ENCODE results near the gene VWA5B1.
"Not testable (repeated sequence)": the region's sequence is repeated elsewhere in the genome, so short reads cannot be mapped to it uniquely, and the experiment has no call there.

Gene VWA5B1

DNA sequence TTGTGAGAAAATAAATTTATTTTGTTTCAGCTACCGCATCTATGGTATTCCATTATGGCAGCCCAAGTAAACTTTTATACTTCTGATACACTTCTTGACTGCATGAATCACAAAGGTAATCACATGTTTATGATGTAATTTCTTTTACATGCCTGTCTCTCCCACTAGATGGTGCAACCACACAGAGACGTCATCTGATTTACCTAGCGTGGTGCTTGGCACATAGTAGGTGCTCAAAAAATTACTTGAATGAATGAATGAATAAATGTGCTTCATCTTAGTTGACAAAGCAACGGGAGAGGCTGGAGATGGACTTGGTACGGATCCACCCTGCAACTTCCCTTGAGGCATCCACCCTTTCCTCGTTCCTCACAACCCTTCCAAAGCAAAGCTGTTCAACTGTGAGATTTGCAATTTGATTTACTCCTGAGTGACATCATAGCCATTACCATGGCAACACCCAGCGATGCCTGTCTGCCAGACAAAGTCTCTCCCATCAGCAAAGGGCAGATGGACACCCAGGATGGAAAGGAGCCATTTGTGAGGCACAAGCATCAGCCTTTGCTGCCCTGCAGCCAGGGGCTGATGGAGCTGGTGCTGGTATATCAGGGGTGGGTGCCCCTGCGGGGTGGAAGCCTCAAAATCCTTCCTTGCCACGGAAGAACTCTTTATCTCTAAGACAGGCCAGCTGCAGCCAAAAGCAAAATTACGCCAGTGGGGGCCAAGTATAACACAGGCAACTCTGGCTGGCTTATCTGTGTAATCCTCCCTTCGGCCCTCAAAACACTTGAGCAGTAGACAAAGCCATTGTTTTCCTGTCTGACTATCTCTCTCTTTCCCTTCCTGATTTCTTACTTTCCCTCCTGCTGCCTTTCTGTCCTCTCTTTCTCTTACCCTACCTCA lies 18.9 kb upstream of the VWA5B1 start:
- H3K9me3 Mint-ChIP-seq (ENCODE audit: low read depth), result peaks cover 7% of the 10 kb centered on the region
- H3K4me3 Mint-ChIP-seq, result no peak overlapping the region
- peaks cover 6% of the 10 kb centered on the region for H3K36me3 Mint-ChIP-seq
- H3K4me1 Mint-ChIP-seq (ENCODE audit: low read depth), result no peaks in the 10 kb centered on the region
- peaks cover 15% of the 10 kb centered on the region for H3K27me3 Mint-ChIP-seq
- H3K27ac Mint-ChIP-seq, result no peak overlapping the region

DNA sequence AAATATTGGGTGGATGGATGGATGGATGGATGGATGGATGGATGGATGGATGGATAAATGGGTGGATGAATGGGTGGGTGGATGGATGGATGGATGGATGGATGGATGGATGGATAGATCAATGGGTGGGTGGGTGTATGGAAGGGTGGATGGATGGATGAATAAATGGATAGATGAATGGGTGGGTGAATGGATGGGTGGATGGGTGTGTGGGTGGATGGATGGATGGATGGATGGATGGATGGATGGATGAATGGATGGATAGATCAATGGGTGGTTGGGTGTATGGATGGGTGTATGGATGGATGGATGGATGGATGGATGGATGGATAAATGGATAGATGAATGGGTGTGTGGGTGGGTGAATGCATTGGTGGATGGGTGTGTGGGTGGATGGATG lies 17.0 kb upstream of the VWA5B1 start:
- not testable (repeated sequence) for H3K36me3 Mint-ChIP-seq; H3K9me3 Mint-ChIP-seq (ENCODE audit: low read depth); H3K4me1 Mint-ChIP-seq (ENCODE audit: low read depth); H3K4me3 Mint-ChIP-seq; H3K27ac Mint-ChIP-seq
- H3K27me3 Mint-ChIP-seq, result peaks cover 15% of the 10 kb centered on the region

DNA sequence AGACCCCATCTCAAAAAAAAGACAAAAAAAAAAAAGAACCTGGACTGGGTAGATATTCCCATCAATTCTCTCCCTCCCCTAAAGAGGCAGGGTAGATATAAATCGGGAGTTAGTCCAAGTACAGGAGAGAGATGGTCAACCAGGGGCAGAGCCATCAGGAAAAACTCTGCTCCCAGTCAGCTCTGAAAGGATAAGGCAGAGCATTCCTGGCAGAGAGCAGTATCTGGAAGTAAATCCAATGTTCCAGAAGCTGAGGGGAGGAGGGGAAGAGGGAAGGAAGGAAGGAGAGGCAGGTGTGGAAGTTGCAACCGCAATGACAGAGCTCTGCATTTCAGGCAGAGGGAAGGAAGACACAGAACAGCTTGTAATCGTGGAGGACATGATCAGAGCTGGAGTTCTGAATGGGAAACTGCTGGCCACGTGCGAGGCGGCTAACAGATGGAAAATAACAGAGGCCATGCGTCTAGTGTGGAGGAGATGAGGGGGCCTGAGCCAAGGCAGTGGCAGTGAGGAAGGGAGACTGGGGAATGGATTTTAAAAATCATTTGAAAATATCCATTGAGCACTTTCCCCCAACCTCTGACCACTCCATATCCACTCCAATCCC lies 15.3 kb upstream of the VWA5B1 start:
- no peak overlapping the region for H3K4me3 Mint-ChIP-seq
- peaks cover 6% of the 10 kb centered on the region for H3K36me3 Mint-ChIP-seq
- peaks cover 10% of the 10 kb centered on the region for H3K27me3 Mint-ChIP-seq
- H3K4me1 Mint-ChIP-seq (ENCODE audit: low read depth), result no peaks in the 10 kb centered on the region
- no peak overlapping the region for H3K27ac Mint-ChIP-seq
- H3K9me3 Mint-ChIP-seq (ENCODE audit: low read depth), result peaks cover 7% of the 10 kb centered on the region

DNA sequence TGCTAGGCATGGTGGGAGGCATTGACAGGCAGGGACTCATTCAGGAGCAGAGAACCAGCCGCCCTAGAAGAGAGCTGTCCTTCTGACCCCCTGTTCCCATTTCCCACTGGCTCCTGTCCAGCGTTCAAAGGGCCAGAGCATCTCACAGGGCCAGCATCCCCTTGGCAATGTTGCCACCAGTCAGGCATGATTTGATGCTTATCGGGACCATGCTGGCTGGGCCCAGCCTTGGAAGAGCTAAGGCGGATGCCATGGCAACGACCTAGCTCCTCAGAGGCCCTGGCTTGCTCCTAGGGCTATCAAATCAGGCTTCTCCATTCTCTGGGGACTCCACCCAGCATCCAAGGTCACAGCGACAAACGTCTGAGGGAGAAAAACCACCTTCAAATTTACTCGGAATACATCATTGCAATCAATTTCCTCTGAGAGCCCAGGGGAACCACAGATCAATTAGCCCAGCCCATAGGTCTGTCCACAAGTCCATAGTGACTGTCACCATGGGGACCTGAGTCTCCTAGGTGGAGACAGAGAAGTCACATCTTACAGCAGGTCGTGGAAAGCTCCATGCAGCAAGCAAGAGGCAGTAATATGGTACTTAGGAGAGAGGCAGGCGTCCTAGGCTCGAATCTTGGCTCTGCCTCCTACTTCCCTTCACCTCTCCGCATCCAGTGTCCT lies 14.1 kb upstream of the VWA5B1 start:
- H3K4me1 Mint-ChIP-seq (ENCODE audit: low read depth), result no peaks in the 10 kb centered on the region
- H3K4me3 Mint-ChIP-seq, result no peak overlapping the region
- no peak overlapping the region for H3K27ac Mint-ChIP-seq
- no peaks in the 10 kb centered on the region for H3K9me3 Mint-ChIP-seq (ENCODE audit: low read depth)
- H3K27me3 Mint-ChIP-seq, result peaks cover 9% of the 10 kb centered on the region
- no peaks in the 10 kb centered on the region for H3K36me3 Mint-ChIP-seq

DNA sequence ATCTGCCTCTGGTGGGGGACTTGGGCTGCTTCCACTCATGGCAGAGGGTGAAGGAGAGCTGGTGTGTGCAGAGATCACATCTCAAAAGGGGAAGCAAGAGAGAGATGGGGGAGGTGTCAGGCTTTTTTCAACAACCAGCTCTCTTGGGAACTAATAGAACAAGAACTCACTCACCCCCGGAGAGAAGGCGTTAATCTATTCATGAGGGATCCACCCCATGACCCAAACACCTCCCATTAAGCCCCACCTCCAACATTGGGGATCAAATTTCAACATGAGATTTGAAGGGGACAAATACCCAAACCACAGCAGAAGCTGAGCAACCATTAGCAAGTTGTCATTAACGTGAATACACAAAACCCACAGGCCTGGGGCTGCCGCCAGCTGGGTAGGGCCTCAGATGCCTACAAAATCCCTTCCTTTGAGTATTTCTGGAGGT lies 12.0 kb upstream of the VWA5B1 start:
- H3K9me3 Mint-ChIP-seq (ENCODE audit: low read depth), result no peaks in the 10 kb centered on the region
- peaks cover 18% of the 10 kb centered on the region for H3K27me3 Mint-ChIP-seq
- H3K4me3 Mint-ChIP-seq, result no peak overlapping the region
- H3K36me3 Mint-ChIP-seq, result no peaks in the 10 kb centered on the region
- H3K4me1 Mint-ChIP-seq (ENCODE audit: low read depth), result no peaks in the 10 kb centered on the region
- no peak overlapping the region for H3K27ac Mint-ChIP-seq

DNA sequence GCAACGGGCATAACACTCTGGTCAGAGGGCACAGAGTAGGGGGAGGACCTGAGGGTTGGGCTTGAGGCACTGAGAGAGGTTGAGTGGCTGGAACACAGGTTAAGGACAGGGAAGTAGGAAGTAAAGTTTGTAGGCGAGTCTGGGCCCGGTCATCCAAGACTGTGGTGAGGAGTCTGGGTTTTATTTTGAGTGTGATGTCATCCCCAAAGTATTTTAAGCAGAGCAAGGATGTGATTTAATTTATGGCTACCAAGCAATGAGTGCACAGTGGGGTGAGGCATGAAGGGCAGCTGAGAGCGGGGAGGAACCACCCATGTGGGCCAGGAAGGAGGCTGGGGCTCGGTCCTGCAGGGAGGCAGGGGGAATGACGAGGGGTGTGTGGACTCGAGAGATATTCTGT lies 11.2 kb upstream of the VWA5B1 start:
- Mint-ChIP-seq H3K27ac (no peak overlapping the region), H3K9me3 (ENCODE audit: low read depth) (no peaks in the 10 kb centered on the region), H3K4me3 (no peak overlapping the region), H3K27me3 (peaks cover 18% of the 10 kb centered on the region), H3K36me3 (no peaks in the 10 kb centered on the region), H3K4me1 (ENCODE audit: low read depth) (no peaks in the 10 kb centered on the region)

DNA sequence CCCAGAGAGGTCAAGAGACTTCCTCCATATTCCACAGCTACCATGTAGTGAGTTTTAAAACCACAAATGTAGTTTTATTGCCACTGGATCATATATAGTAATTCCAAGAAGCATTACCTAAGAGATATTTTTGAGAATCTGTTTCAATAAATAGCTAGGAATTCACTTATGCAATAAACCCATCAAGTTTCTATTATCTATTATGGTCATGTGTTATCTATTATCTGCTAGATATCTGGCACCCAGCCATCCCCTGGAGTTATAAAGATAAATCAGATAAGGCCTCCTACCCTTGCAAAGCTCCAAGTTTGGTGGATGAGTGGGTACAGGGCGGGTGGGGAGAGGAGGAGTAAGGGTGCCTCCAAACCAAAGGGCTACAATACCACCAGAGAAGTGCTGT lies 10.3 kb upstream of the VWA5B1 start:
- Mint-ChIP-seq H3K9me3 (ENCODE audit: low read depth) (no peaks in the 10 kb centered on the region), H3K36me3 (no peaks in the 10 kb centered on the region), H3K4me3 (no peak overlapping the region), H3K27me3 (peaks cover 26% of the 10 kb centered on the region), H3K27ac (no peak overlapping the region), H3K4me1 (ENCODE audit: low read depth) (no peaks in the 10 kb centered on the region)

DNA sequence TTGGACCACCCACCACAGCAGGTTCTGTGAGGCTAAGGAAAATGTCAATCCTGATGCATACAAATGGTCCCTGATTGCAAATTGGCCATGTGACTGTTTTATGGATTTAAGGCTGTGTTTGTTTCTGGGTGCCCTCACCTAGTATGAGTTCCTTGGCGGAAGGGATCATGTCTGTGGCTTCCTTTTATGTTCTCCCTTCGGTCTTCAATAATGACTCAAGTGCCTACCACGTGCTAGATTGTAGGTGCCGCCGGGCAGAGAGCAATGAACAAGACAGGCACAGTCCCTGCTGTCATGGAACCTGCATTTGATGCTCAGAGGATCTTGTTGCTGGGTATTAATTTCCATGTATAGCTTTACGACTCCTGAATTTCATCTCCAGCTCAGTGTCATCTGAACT lies 9.8 kb upstream of the VWA5B1 start:
- H3K9me3 Mint-ChIP-seq (ENCODE audit: low read depth), result no peaks in the 10 kb centered on the region
- no peaks in the 10 kb centered on the region for H3K36me3 Mint-ChIP-seq
- H3K4me1 Mint-ChIP-seq (ENCODE audit: low read depth), result no peaks in the 10 kb centered on the region
- H3K27ac Mint-ChIP-seq, result no peak overlapping the region
- peaks cover 28% of the 10 kb centered on the region for H3K27me3 Mint-ChIP-seq
- H3K4me3 Mint-ChIP-seq, result no peak overlapping the region

DNA sequence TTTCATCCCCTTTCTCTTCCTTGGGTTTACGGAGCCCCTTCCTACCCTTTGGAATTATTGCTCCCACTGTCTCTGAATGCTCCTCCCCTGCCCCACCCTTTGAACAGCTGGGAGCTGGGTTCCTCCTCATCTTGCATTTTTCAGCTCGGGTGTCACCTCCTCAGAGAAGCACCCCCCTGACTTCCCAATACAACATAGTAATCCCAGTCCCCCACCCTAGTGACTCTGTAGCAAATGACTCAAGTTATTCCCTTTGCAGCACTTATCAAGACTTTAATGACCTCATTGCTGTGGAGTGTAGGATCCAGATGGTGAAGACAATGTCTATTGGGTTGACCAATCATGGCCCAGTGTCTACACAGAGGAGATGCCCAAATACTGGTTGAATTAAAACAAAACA lies 8.9 kb upstream of the VWA5B1 start:
- no peaks in the 10 kb centered on the region for H3K4me1 Mint-ChIP-seq (ENCODE audit: low read depth)
- H3K27ac Mint-ChIP-seq, result no peak overlapping the region
- peaks cover 32% of the 10 kb centered on the region for H3K27me3 Mint-ChIP-seq
- H3K36me3 Mint-ChIP-seq, result no peaks in the 10 kb centered on the region
- no peak overlapping the region for H3K4me3 Mint-ChIP-seq
- no peaks in the 10 kb centered on the region for H3K9me3 Mint-ChIP-seq (ENCODE audit: low read depth)

DNA sequence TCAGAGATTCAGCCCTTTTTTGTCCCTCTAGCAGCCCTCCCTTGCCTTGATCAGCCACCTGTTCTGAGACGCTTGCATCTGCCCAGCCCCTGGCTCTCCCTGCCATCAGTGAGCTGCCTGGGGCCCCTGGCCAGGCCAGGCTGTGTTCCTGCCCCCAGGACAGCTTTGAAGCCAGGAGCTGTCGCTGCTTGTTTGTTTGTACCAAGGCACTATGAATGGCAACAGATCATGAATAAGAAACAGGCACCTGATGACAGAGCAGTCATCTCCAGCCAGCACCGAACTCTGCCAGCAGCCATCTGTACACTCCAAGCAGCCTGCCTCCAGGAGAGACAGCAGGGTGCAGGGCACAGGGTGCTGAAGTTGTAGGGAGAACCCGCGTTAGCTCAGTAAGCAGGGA lies 8.1 kb upstream of the VWA5B1 start:
- H3K4me1 Mint-ChIP-seq (ENCODE audit: low read depth), result no peaks in the 10 kb centered on the region
- H3K27ac Mint-ChIP-seq, result no peak overlapping the region
- H3K9me3 Mint-ChIP-seq (ENCODE audit: low read depth), result no peaks in the 10 kb centered on the region
- H3K27me3 Mint-ChIP-seq, result peaks cover 34% of the 10 kb centered on the region
- no peaks in the 10 kb centered on the region for H3K36me3 Mint-ChIP-seq
- H3K4me3 Mint-ChIP-seq, result no peak overlapping the region

DNA sequence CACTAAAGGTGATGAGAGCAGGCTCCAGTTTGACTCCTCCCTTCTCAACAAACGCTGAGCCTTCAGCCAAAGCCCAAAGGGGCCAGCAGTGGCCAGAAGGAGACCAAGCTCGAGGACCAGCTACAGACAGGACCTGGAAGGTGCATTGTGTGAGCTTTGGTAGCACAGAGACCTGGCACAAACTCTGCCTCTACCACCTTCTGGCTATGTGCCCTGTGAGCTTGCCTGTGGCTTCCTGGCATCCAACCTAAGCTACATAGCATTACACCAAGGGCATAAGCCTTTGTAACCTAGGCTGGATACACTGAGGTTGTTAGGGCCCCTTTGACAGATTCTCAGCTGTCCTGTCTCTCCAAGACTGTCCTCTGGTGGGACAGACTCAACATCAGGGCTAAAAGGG lies 6.6 kb upstream of the VWA5B1 start:
- H3K9me3 Mint-ChIP-seq (ENCODE audit: low read depth), result no peaks in the 10 kb centered on the region
- no peak overlapping the region for H3K27ac Mint-ChIP-seq
- H3K36me3 Mint-ChIP-seq, result no peaks in the 10 kb centered on the region
- no peak overlapping the region for H3K4me3 Mint-ChIP-seq
- peaks cover 38% of the 10 kb centered on the region for H3K27me3 Mint-ChIP-seq
- no peaks in the 10 kb centered on the region for H3K4me1 Mint-ChIP-seq (ENCODE audit: low read depth)

DNA sequence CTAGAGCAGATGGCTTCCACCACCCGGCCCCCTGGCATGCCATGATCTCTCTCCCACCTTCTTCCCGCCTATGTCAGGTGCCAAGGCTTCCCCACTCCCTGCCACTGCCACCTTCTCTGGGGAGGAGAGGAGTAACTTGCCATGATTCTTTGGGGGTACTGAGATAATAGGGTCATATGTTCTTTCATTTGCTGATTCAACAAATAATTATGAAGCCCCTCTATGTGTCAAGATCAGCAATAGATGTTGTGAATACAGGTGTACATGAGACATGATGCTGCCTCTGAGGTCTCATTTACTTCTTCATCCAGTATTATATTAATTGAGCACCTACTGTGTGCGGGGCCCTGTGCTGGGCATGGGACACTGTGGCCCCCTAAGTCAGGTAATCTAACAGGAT lies 6.0 kb upstream of the VWA5B1 start:
- no peak overlapping the region for H3K27ac Mint-ChIP-seq
- no peaks in the 10 kb centered on the region for H3K4me1 Mint-ChIP-seq (ENCODE audit: low read depth)
- no peaks in the 10 kb centered on the region for H3K9me3 Mint-ChIP-seq (ENCODE audit: low read depth)
- H3K36me3 Mint-ChIP-seq, result no peaks in the 10 kb centered on the region
- H3K27me3 Mint-ChIP-seq, result peaks cover 38% of the 10 kb centered on the region
- H3K4me3 Mint-ChIP-seq, result no peak overlapping the region

DNA sequence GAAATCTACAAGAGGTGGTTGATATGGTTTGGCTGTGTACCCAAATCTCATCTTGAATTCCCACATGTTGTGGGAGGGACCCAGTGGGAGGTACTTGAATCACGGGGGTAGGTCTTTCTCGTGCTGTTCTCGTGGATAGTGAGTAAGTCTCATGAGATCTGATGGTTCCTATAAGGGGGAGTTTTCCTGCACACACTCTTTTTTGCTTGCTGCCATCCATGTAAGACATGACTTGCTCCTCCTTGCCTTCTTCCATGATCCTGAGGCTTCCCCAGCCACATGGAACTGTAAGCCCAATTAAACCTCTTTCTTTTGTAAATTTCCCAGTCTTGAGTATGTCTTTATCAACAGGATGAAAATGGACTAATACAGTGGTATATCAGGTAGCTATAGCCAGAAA lies 5.2 kb upstream of the VWA5B1 start:
- Mint-ChIP-seq H3K4me1 (ENCODE audit: low read depth) (no peaks in the 10 kb centered on the region), H3K9me3 (ENCODE audit: low read depth) (no peaks in the 10 kb centered on the region), H3K4me3 (no peak overlapping the region), H3K36me3 (no peaks in the 10 kb centered on the region), H3K27ac (no peak overlapping the region), H3K27me3 (peaks cover 45% of the 10 kb centered on the region)

DNA sequence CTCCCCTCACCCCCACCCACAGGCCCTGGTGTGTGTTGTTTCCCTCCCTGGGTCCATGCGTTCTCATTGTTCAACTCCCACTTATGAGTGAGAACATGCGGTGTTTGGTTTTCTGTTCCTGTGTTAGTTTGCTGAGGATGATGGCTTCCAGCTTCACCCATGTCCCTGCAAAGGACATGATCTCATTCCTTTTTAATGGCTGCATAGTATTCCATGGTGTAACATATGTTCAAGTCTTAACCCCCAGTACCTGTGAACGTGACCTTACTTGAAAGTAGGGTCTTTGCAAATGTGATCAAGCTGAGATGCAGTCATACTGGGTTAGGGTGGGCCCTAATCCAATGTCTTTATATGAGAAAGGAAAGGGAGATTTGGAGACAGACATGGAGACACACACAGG lies 3.0 kb upstream of the VWA5B1 start:
- H3K9me3 Mint-ChIP-seq (ENCODE audit: low read depth); H3K4me3 Mint-ChIP-seq; H3K36me3 Mint-ChIP-seq; H3K27ac Mint-ChIP-seq: not testable (repeated sequence)
- Mint-ChIP-seq H3K27me3 (peaks cover 51% of the 10 kb centered on the region), H3K4me1 (ENCODE audit: low read depth) (peaks cover 17% of the 10 kb centered on the region)

DNA sequence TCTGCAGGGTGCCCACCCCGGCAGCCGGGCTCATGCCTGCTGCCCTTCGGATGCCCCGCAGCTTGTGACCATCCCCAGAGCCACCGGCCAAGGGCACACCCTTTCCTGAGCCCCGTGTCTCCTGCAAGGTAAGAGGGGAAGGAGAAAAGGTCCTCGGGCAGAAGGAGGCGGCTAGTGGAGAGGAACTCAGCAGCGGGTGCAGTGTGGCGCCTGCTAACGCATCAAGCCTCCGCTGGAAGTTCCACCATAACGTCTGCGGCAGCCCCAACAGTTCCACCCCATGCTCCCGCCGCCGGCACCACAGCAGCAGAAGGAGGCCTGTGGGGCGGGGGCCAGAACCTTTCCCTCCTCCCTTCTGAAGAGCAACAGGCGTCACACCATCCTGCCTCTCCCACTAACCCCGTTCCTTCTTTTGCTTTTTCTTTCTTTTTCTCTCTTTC lies 990 bp downstream of the VWA5B1 start:
- H3K27me3 Mint-ChIP-seq, result peaks cover 33% of the 10 kb centered on the region

More for the DNA sequence above, 990 bp downstream of the VWA5B1 start:
- Mint-ChIP-seq H3K36me3 (no peaks in the 10 kb centered on the region), H3K9me3 (ENCODE audit: low read depth) (no peaks in the 10 kb centered on the region), H3K4me1 (ENCODE audit: low read depth) (peaks cover 17% of the 10 kb centered on the region), H3K27ac (no peak overlapping the region), H3K4me3 (peak overlapping the region; percentile 5)

All from activated naive CD8-positive, alpha-beta T cell (primary cell).